ENCODE data around the gene PEX13. TPM values are rescaled to one million over a fixed set of nuclear protein-coding genes. Genes with fewer than 3 reads are reported as not detected.

Gene PEX13
- total and polyA plus RNA-seq, 4 donors = 10.6 to 42.8 (median 21.5) TPM

- Histone ChIP-seq H3K27me3 (ENCODE audit: control insufficient read depth in 4 of 4, insufficient read depth in 4 of 4, low read length in 3 of 4) (no peaks in the 10 kb centered on the region), H3K9ac (ENCODE audit: low read depth in 1 of 2, low read length in 2 of 2) (no peak overlapping the region), H3K36me3 (ENCODE audit: control insufficient read depth in 4 of 4, insufficient read depth in 3 of 4, low read depth in 1 of 4, low read length in 3 of 4) (peaks cover 0 to 2% (median under 1%) of the 10 kb centered on the region in 4 donors), H3K9me3 (ENCODE audit: control insufficient read depth in 4 of 4, low read length in 3 of 4) (no peaks in the 10 kb centered on the region), H3K4me3 (ENCODE audit: low read depth in 1 of 3, low read length in 3 of 3) (no peak overlapping the region), H3K27ac (ENCODE audit: low read depth in 1 of 2, low read length in 2 of 2) (no peak overlapping the region), H3K4me1 (ENCODE audit: control insufficient read depth in 4 of 4, insufficient read depth in 4 of 4, low read length in 3 of 4) (peaks cover 1 to 11% (median 9%) of the 10 kb centered on the region in 4 donors)
- no peak for DNase-seq (ENCODE audit: low spot score)
- 91% methylated on average over 6 of the region's 6 CpGs for WGBS
- TF ChIP-seq EGR1 (IDR thresholded peaks at IDR 0.05; ENCODE audit: low read depth in 2 of 2) (no peak), ATF3 (IDR thresholded peaks at IDR 0.05) (no peak), HNF4A (conservative IDR thresholded peaks at IDR 0.05) (no peak), TAF1 (conservative IDR thresholded peaks at IDR 0.05) (no peak), ZBTB33 (IDR thresholded peaks at IDR 0.05) (no peak), NR2F2 (IDR thresholded peaks at IDR 0.05) (no peak), GABPA (IDR thresholded peaks at IDR 0.05 in 1 of 2, conservative IDR thresholded peaks at IDR 0.05 in 1 of 2) (no peak)
- TF ChIP-seq, protein P1, sequence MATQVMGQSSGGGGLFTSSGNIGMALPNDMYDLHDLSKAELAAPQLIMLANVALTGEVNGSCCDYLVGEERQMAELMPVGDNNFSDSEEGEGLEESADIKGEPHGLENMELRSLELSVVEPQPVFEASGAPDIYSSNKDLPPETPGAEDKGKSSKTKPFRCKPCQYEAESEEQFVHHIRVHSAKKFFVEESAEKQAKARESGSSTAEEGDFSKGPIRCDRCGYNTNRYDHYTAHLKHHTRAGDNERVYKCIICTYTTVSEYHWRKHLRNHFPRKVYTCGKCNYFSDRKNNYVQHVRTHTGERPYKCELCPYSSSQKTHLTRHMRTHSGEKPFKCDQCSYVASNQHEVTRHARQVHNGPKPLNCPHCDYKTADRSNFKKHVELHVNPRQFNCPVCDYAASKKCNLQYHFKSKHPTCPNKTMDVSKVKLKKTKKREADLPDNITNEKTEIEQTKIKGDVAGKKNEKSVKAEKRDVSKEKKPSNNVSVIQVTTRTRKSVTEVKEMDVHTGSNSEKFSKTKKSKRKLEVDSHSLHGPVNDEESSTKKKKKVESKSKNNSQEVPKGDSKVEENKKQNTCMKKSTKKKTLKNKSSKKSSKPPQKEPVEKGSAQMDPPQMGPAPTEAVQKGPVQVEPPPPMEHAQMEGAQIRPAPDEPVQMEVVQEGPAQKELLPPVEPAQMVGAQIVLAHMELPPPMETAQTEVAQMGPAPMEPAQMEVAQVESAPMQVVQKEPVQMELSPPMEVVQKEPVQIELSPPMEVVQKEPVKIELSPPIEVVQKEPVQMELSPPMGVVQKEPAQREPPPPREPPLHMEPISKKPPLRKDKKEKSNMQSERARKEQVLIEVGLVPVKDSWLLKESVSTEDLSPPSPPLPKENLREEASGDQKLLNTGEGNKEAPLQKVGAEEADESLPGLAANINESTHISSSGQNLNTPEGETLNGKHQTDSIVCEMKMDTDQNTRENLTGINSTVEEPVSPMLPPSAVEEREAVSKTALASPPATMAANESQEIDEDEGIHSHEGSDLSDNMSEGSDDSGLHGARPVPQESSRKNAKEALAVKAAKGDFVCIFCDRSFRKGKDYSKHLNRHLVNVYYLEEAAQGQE (IDR thresholded peaks at IDR 0.05) = no peak
Observed at GRCh38 chr2:61021228-61021660, 3.7 kb downstream of the PEX13 start.

GRCh38 chr2:61023670-61024069 is 6.2 kb downstream of the PEX13 start:
- Histone ChIP-seq H3K4me3 (ENCODE audit: low read depth in 1 of 3, low read length in 3 of 3) (no peak overlapping the region), H3K36me3 (ENCODE audit: control insufficient read depth in 4 of 4, insufficient read depth in 3 of 4, low read depth in 1 of 4, low read length in 3 of 4) (peaks cover 0 to 4% (median 2%) of the 10 kb centered on the region in 4 donors), H3K9ac (ENCODE audit: low read depth in 1 of 2, low read length in 2 of 2) (no peak overlapping the region), H3K4me1 (ENCODE audit: control insufficient read depth in 4 of 4, insufficient read depth in 4 of 4, low read length in 3 of 4) (peaks cover 1 to 7% (median 4%) of the 10 kb centered on the region in 4 donors), H3K9me3 (ENCODE audit: control insufficient read depth in 4 of 4, low read length in 3 of 4) (no peaks in the 10 kb centered on the region), H3K27me3 (ENCODE audit: control insufficient read depth in 4 of 4, insufficient read depth in 4 of 4, low read length in 3 of 4) (no peaks in the 10 kb centered on the region), H3K27ac (ENCODE audit: low read depth in 1 of 2, low read length in 2 of 2) (no peak overlapping the region)
- no peak for TF ChIP-seq TAF1 (conservative IDR thresholded peaks at IDR 0.05)
- TF ChIP-seq RAD21 (IDR thresholded peaks at IDR 0.05) = no peak
- no peak for TF ChIP-seq SP1 (IDR thresholded peaks at IDR 0.05)
- no peak for TF ChIP-seq ZBTB33 (IDR thresholded peaks at IDR 0.05)
- TF ChIP-seq, protein P1 (IDR thresholded peaks at IDR 0.05) = no peak
- no peak for TF ChIP-seq YY1 (IDR thresholded peaks at IDR 0.05)
- TF ChIP-seq HNF4G (IDR thresholded peaks at IDR 0.05) = no peak
- no peak for TF ChIP-seq FOXA1 (IDR thresholded peaks at IDR 0.05)
- TF ChIP-seq FOXA2 (IDR thresholded peaks at IDR 0.05) = no peak
- TF ChIP-seq GABPA (IDR thresholded peaks at IDR 0.05 in 1 of 2, conservative IDR thresholded peaks at IDR 0.05 in 1 of 2) = no peak
- TF ChIP-seq CTCF (IDR thresholded peaks at IDR 0.05; ENCODE audit: low read depth, low read length, missing input control) = no peak
- TF ChIP-seq, protein P2, sequence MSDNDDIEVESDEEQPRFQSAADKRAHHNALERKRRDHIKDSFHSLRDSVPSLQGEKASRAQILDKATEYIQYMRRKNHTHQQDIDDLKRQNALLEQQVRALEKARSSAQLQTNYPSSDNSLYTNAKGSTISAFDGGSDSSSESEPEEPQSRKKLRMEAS (IDR thresholded peaks at IDR 0.05) = no peak
- no peak for TF ChIP-seq JUND (IDR thresholded peaks at IDR 0.05)
- no peak for TF ChIP-seq NR2F2 (IDR thresholded peaks at IDR 0.05)
- no peak for TF ChIP-seq EGR1 (IDR thresholded peaks at IDR 0.05; ENCODE audit: low read depth in 2 of 2)
- 94% methylated on average over 4 of the region's 4 CpGs for WGBS
- DNase-seq (ENCODE audit: low spot score) = no peak
